ENCODE results near the gene ITGB1BP2.
"Not testable (repeated sequence)": the region's sequence is repeated elsewhere in the genome, so short reads cannot be mapped to it uniquely, and the experiment has no call there.

The ITGB1BP2 gene

DNA sequence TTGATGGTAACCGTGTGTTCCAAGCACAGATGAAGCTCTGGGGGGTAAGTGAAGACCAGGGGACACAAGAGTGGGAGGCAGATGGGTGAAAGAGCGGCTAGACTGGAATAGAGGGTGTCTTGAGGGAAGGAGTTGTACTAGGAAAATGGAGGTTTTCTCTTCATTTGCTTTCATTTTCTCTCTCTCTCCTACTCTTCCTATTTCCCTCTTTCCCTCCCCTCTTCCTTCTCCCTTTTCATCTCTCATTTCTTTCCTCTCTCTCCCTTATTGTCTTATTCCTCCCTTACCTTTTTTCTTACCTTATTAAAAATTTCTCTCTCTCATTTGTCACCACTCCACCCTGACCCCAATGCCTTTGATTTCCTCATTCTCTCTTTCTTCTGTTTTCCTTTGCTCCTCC lies 3.0 kb downstream of the ITGB1BP2 start:
- H3K4me1 ChIP-seq (ENCODE audit: control insufficient read depth, insufficient read depth, low read length): no peaks in the 10 kb centered on the region
- H3K27me3 ChIP-seq (ENCODE audit: control insufficient read depth, insufficient read depth, low read length): no peaks in the 10 kb centered on the region
- no peaks in the 10 kb centered on the region; the same call in 1 of the 2 replicates for H3K9me3 ChIP-seq (ENCODE audit: control insufficient read depth, insufficient read depth, low read depth, low read length)
- no peak overlapping the region for H3K9ac ChIP-seq (ENCODE audit: low read length)
- peaks cover 50% of the 10 kb centered on the region for H3K36me3 ChIP-seq (ENCODE audit: control insufficient read depth, insufficient read depth, low read length)
- H3K4me3 ChIP-seq (ENCODE audit: low read depth, low read length): no peak overlapping the region
- H3K27ac ChIP-seq (ENCODE audit: low read depth, low read length): no peak overlapping the region

DNA sequence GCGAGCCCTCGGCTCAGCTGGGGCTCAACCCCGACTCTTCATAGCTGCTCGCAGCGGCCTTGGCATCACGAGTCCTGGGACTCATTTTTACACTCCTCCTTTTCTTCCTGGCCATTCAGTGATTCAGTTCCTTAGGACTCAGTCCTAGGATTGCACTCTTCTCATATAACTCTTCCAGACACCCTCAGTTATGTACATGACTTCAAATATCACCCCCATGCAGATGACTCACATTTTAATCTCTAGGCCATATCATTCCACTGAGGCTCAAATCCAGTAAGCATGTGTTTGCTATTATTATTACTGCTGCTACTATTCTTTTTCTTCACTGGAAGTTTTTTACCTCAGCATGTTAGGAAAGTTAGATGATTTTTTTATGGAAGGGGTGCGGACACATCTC lies 14.4 kb downstream of the ITGB1BP2 start:
- no peaks in the 10 kb centered on the region for H3K27me3 ChIP-seq (ENCODE audit: control insufficient read depth, insufficient read depth, low read length)
- H3K4me1 ChIP-seq (ENCODE audit: control insufficient read depth, insufficient read depth, low read length): no peaks in the 10 kb centered on the region
- H3K4me3 ChIP-seq (ENCODE audit: low read depth, low read length): no peak overlapping the region
- no peak overlapping the region for H3K27ac ChIP-seq (ENCODE audit: low read depth, low read length)
- H3K9me3 ChIP-seq (ENCODE audit: control insufficient read depth, insufficient read depth, low read depth, low read length): peaks cover 3% of the 10 kb centered on the region; the same call in 1 of the 2 replicates
- no peak overlapping the region for H3K9ac ChIP-seq (ENCODE audit: low read length)
- H3K36me3 ChIP-seq (ENCODE audit: control insufficient read depth, insufficient read depth, low read length): no peaks in the 10 kb centered on the region; the same call in 1 of the 2 replicates

DNA sequence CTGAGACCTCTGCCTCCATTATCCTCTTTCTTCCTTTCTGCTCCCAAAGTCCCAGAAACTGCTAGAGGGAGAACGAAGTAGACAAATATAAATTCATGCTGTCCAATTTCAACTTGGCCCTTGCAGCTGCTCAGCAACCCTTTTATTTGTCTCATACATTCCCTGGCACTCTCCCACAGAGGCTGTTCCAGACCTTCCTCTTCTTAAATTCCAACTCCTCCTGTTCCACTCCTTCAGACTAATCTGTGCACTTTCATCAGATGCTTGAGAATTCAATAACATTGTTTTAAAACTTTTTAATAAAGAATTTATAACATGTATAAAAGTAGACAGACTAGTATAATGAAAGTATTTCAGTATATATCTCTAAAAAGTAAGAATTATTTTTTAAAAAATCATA lies 15.4 kb downstream of the ITGB1BP2 start:
- H3K4me3 ChIP-seq (ENCODE audit: low read depth, low read length); H3K27ac ChIP-seq (ENCODE audit: low read depth, low read length); H3K9ac ChIP-seq (ENCODE audit: low read length): not testable (repeated sequence)

DNA sequence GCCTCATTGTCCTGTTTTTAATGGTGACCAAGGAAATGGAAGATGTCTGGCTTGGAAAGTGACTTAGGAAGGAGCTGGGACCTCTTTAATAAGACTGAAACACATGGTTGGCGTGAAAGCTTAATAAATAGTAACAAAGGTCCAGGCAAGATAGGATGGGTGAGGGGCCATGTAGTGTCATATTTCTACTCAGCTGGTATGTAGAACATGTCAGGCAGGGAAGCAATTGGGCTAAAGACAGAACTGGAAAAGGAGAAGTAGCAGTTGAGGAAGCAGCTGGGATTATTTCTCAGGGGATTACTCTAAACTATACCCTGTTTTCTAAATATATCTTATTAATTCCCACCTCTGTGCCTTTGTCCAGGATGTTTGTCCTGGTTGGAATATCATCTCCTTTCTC lies 18.6 kb downstream of the ITGB1BP2 start:
- Histone ChIP-seq H3K9ac (ENCODE audit: low read length) (no peak overlapping the region), H3K4me1 (ENCODE audit: control insufficient read depth, insufficient read depth, low read length) (no peaks in the 10 kb centered on the region), H3K27ac (ENCODE audit: low read depth, low read length) (no peak overlapping the region), H3K27me3 (ENCODE audit: control insufficient read depth, insufficient read depth, low read length) (no peaks in the 10 kb centered on the region), H3K9me3 (ENCODE audit: control insufficient read depth, insufficient read depth, low read depth, low read length) (peaks cover 5% of the 10 kb centered on the region), H3K4me3 (ENCODE audit: low read depth, low read length) (no peak overlapping the region), H3K36me3 (ENCODE audit: control insufficient read depth, insufficient read depth, low read length) (peaks cover 5% of the 10 kb centered on the region; the same call in 1 of the 2 replicates)

More for the DNA sequence above, 15.4 kb downstream of the ITGB1BP2 start:
- not testable (repeated sequence) for H3K36me3 ChIP-seq (ENCODE audit: control insufficient read depth, insufficient read depth, low read length); H3K27me3 ChIP-seq (ENCODE audit: control insufficient read depth, insufficient read depth, low read length); H3K9me3 ChIP-seq (ENCODE audit: control insufficient read depth, insufficient read depth, low read depth, low read length); H3K4me1 ChIP-seq (ENCODE audit: control insufficient read depth, insufficient read depth, low read length)

DNA sequence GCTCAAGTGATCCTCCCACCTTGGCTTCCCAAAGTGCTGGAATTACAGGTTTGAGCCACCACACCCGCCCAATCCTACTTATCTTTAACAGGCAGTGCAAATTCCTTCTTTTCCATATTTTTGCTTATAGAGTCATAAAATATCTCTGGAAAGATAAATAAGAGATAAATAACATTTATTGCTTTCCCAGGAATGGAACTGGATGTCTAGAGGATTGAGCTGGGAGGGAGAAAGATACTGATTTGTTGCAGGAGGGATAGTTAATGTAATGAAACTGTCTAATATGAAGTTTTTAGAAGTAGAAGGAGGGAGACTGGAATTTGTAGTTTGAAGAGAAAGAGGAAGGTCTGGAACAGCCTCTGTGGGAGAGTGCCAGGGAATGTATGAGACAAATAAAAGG lies 20.2 kb downstream of the ITGB1BP2 start:
- no peaks in the 10 kb centered on the region for H3K4me1 ChIP-seq (ENCODE audit: control insufficient read depth, insufficient read depth, low read length)
- no peak overlapping the region for H3K9ac ChIP-seq (ENCODE audit: low read length)
- peaks cover 12% of the 10 kb centered on the region for H3K9me3 ChIP-seq (ENCODE audit: control insufficient read depth, insufficient read depth, low read depth, low read length)
- no peak overlapping the region for H3K27ac ChIP-seq (ENCODE audit: low read depth, low read length)
- H3K27me3 ChIP-seq (ENCODE audit: control insufficient read depth, insufficient read depth, low read length): no peaks in the 10 kb centered on the region
- H3K4me3 ChIP-seq (ENCODE audit: low read depth, low read length): no peak overlapping the region
- H3K36me3 ChIP-seq (ENCODE audit: control insufficient read depth, insufficient read depth, low read length): peaks cover 5% of the 10 kb centered on the region; the same call in 1 of the 2 replicates

DNA sequence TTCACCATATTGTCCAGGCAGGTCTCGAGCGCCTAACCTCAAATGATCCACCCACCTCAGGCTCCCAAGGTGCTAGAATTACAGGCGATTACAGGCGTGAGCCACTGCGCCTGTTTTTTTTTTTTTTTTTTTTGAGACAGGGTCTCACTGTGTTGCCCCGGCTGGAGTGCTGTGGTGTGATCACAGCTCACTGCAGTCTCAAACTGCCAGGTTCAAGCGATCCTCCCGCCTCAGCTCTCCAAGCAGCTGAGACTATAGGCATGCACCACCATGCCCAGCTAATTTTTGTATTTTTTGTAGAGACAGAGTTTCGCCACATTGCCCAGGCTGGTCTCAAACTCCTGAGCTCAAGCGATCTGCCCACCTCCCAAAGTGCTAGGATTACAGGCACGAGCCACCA lies 22.9 kb downstream of the ITGB1BP2 start:
- not testable (repeated sequence) for H3K27me3 ChIP-seq (ENCODE audit: control insufficient read depth, insufficient read depth, low read length); H3K27ac ChIP-seq (ENCODE audit: low read depth, low read length); H3K4me1 ChIP-seq (ENCODE audit: control insufficient read depth, insufficient read depth, low read length); H3K4me3 ChIP-seq (ENCODE audit: low read depth, low read length); H3K36me3 ChIP-seq (ENCODE audit: control insufficient read depth, insufficient read depth, low read length); H3K9ac ChIP-seq (ENCODE audit: low read length)
- H3K9me3 ChIP-seq (ENCODE audit: control insufficient read depth, insufficient read depth, low read depth, low read length): peaks cover 16% of the 10 kb centered on the region

DNA sequence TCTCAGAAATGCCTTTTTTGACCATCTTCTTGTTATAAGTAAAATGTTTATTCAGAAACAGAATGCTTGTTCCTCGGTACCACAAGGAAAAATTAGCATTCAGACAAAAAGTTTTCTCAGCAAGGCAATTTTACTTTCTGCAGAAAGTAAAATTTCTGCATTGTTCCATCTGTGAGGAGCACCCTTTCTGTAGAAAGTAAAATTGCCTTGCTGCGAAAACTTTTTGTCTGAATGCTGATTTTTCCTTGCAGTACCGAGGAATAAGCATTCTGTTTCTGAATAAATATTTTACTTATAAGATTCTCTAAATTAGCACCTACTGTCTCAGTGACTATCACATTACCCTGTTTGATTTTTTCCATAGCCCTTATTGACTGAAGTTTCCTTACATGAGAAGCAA lies 24.8 kb downstream of the ITGB1BP2 start:
- Histone ChIP-seq H3K27me3 (ENCODE audit: control insufficient read depth, insufficient read depth, low read length) (no peaks in the 10 kb centered on the region), H3K36me3 (ENCODE audit: control insufficient read depth, insufficient read depth, low read length) (peaks cover 7% of the 10 kb centered on the region; the same call in 1 of the 2 replicates), H3K9me3 (ENCODE audit: control insufficient read depth, insufficient read depth, low read depth, low read length) (peaks cover 13% of the 10 kb centered on the region), H3K4me3 (ENCODE audit: low read depth, low read length) (no peak overlapping the region), H3K27ac (ENCODE audit: low read depth, low read length) (no peak overlapping the region), H3K4me1 (ENCODE audit: control insufficient read depth, insufficient read depth, low read length) (no peaks in the 10 kb centered on the region), H3K9ac (ENCODE audit: low read length) (no peak overlapping the region)

DNA sequence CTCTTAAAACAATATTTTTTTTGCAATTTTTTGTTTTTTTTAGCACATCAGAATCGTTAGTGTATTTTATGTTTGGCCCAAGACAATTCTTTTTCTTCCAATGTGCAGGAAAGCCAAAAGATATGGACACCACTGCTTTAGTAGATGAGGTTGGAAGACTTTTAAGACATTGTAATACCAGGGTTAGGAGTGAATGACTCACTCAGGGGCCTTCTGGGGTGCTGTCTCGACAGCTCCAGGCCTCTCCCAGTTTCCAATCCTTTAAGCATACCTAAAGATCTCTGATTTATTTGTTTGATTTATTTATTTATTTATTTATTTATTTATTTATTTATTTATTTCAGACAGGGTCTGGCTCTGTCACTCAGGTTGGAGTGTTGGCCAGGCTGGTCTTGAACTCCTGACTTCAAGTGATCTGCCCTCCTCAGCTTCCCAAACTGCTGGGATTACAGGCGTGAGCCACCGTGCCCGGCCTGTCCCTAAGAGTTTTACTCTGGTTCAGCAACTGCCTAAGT lies 47.7 kb downstream of the ITGB1BP2 start:
- H3K9ac ChIP-seq (ENCODE audit: low read length); H3K36me3 ChIP-seq (ENCODE audit: control insufficient read depth, insufficient read depth, low read length); H3K27me3 ChIP-seq (ENCODE audit: control insufficient read depth, insufficient read depth, low read length); H3K9me3 ChIP-seq (ENCODE audit: control insufficient read depth, insufficient read depth, low read depth, low read length); H3K27ac ChIP-seq (ENCODE audit: low read depth, low read length); H3K4me3 ChIP-seq (ENCODE audit: low read depth, low read length); H3K4me1 ChIP-seq (ENCODE audit: control insufficient read depth, insufficient read depth, low read length): not testable (repeated sequence)

DNA sequence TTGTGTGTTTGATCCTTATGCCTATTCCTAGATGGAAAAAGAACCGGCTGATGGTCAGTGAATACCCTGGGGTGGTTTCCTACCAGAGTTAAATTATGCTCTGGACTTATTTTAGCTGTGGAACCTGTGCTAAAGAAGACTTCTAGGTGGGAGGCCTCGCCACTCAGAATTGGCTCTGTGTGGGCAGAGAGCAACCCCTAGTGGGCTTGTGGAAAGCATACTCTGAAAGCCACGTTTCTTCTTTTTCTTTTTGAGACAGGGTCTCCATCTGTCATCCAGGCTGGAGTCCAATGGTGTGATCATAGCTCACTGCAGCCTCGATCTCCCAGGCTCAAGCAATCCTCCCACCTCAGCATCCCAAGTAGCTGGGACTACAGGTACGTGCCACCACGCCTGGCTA lies 48.3 kb downstream of the ITGB1BP2 start:
- H3K9ac ChIP-seq (ENCODE audit: low read length); H3K27me3 ChIP-seq (ENCODE audit: control insufficient read depth, insufficient read depth, low read length); H3K4me1 ChIP-seq (ENCODE audit: control insufficient read depth, insufficient read depth, low read length); H3K4me3 ChIP-seq (ENCODE audit: low read depth, low read length); H3K27ac ChIP-seq (ENCODE audit: low read depth, low read length); H3K36me3 ChIP-seq (ENCODE audit: control insufficient read depth, insufficient read depth, low read length); H3K9me3 ChIP-seq (ENCODE audit: control insufficient read depth, insufficient read depth, low read depth, low read length): not testable (repeated sequence)

DNA sequence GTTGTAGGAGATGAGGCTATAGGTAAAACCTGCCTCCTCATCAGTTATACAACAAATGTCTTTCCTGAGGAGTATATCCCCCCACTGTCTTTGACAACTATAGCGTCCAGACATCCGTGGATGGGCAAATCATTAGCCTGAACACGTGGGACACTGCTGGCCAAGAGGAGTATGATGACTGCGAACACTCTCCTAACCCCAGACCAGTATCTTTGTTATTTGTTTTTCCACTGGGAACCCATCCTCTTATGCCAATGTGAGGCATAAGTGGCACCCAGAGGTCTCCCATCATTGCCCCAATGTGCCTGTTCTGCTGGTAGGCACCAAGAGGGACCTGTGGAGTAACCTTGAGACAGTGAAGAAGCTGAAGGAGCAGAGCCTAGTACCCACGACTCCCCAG lies 50.9 kb downstream of the ITGB1BP2 start:
- not testable (repeated sequence) for H3K4me1 ChIP-seq (ENCODE audit: control insufficient read depth, insufficient read depth, low read length); H3K27me3 ChIP-seq (ENCODE audit: control insufficient read depth, insufficient read depth, low read length); H3K9me3 ChIP-seq (ENCODE audit: control insufficient read depth, insufficient read depth, low read depth, low read length); H3K36me3 ChIP-seq (ENCODE audit: control insufficient read depth, insufficient read depth, low read length); H3K9ac ChIP-seq (ENCODE audit: low read length); H3K4me3 ChIP-seq (ENCODE audit: low read depth, low read length); H3K27ac ChIP-seq (ENCODE audit: low read depth, low read length)

All from HUES6 (cell line).